NCI-H2107 treated with DMSO at 0.1 percent for 48 hours (cell line): ENCODE results near the gene OPN5.

Source experiments
- DNase-seq: peaks from one replicate; lab custom pipeline; 2025; ENCODE audit not compliant: unreplicated experiment; lab: John Stamatoyannopoulos, UW

OPN5 gene

GRCh38 chr6:47787620-47788497 is 6.0 kb downstream of the OPN5 start:
- peak; percentile 14 for DNase-seq

- DNase-seq = no peak
Measured at GRCh38 chr6:47788498-47788884, 6.7 kb downstream of the OPN5 start.

- DNase-seq = no peak
Measured at GRCh38 chr6:47789553-47789952, 7.7 kb downstream of the OPN5 start.

GRCh38 chr6:47792216-47792733 is 10.4 kb downstream of the OPN5 start:
- DNase-seq = no peak

GRCh38 chr6:47794577-47795135 is 12.8 kb downstream of the OPN5 start:
- DNase-seq = no peak

GRCh38 chr6:47801984-47802383 is 20.2 kb downstream of the OPN5 start:
- DNase-seq = no peak

- DNase-seq = no peak
Measured at GRCh38 chr6:47804821-47805220, 23.0 kb downstream of the OPN5 start.

GRCh38 chr6:47809873-47810272 is 28.0 kb downstream of the OPN5 start:
- no peak for DNase-seq

- no peak for DNase-seq
Measured at GRCh38 chr6:47810885-47811284, 29.1 kb downstream of the OPN5 start.

- no peak for DNase-seq
Measured at GRCh38 chr6:47811443-47811842, 29.6 kb downstream of the OPN5 start.

GRCh38 chr6:47817749-47818148 is 35.9 kb downstream of the OPN5 start:
- DNase-seq = no peak

GRCh38 chr6:47819461-47819860 is 37.6 kb downstream of the OPN5 start:
- DNase-seq = no peak

GRCh38 chr6:47822856-47823554 is 41.2 kb downstream of the OPN5 start:
- DNase-seq = no peak

GRCh38 chr6:47832386-47833100 is 50.7 kb downstream of the OPN5 start:
- no peak for DNase-seq

- no peak for DNase-seq
Measured at GRCh38 chr6:47834196-47834595, 52.4 kb downstream of the OPN5 start.

GRCh38 chr6:47836046-47836445 is 54.2 kb downstream of the OPN5 start:
- DNase-seq = no peak

GRCh38 chr6:47836639-47837038 is 54.8 kb downstream of the OPN5 start:
- no peak for DNase-seq

- DNase-seq = no peak
Measured at GRCh38 chr6:47839645-47840044, 57.8 kb downstream of the OPN5 start.

GRCh38 chr6:47844881-47845280 is 63.0 kb downstream of the OPN5 start:
- no peak for DNase-seq

GRCh38 chr6:47846752-47847151 is 64.9 kb downstream of the OPN5 start:
- no peak for DNase-seq

- DNase-seq = no peak
Measured at GRCh38 chr6:47851091-47851490, 69.3 kb downstream of the OPN5 start.
